ENCODE measurements around the gene PAIP2.

PAIP2 gene

GRCh38 chr5:139392324-139392677, 50.6 kb downstream of the PAIP2 start:
- H3K23ac ChIP-seq (ENCODE audit: low read depth, low read length, poor library complexity) = peak overlapping the region; percentile 98
- H3K4me3 ChIP-seq (ENCODE audit: low read length in 2 of 2) = peak overlapping the region in 1 of 2 donors; percentile 72
- H3K27me3 ChIP-seq (ENCODE audit: control insufficient read depth in 3 of 3, insufficient read depth in 3 of 3, low read depth in 1 of 3, low read length in 3 of 3) = peaks cover 25 to 52% (median 46%) of the 10 kb centered on the region in 3 experiments

DNA sequence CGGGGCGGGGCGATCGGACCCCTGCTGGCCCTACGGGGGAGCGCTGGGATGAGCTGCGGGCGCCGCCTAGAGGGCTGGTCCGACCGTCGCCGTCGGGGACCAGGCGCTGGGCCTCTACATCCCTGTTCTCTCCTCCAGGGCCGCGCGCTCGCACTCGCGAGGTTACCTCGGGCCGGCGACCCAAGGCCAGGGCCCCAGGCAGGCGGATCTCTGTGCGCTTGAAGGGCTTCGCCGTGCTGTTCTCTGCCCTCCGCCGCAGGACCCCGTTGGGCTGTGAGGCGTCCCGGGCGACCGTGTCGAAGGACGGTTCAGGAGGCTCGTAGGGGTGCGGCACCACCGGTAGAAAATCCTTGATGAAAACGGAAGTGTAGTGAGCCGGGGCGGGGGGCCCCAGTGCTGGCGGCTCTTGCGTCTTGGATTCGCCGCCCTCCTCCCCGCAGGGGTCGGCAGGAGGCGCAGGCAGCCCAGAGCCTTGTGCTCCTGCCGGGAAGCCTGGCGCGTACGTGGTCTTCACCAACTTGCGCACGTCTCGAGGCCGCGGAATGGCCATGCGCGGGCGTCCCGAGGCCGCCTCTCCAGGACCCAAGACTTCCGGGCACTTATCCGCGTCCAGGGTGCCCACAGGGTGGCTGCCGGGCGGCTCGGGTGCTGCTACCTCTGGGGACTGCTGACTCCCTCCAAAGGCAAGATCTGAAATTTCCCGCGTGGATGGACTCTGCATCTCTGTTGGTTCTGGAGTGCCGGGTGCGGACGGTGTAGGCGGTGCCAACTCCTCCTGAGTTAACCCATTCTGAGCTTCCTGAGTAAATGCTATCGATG, 51.2 kb downstream of the PAIP2 start:
- H2AK5ac ChIP-seq (ENCODE audit: low read depth, low read length) = peak overlapping the region; percentile 4
- no CpG with 5 or more reads among the region's 77 CpGs for WGBS, 2 donors (ENCODE audit: extremely low coverage in 2 of 2, insufficient read length in 2 of 2, insufficient replicate concordance in 1 of 2)
- H3K9ac ChIP-seq (ENCODE audit: low read depth, low read length, poor library complexity) = peak overlapping the region; percentile 88
- H3K27ac ChIP-seq (replicated peaks; ENCODE audit: low read length) = no peak overlapping the region
- peak overlapping the region; percentile 66 for H3K4me2 ChIP-seq (ENCODE audit: insufficient read depth, low read length, poor library complexity, severe bottlenecking)
- no peak overlapping the region for H2BK120ac ChIP-seq (ENCODE audit: low read depth, low read length)
- H3K36me3 ChIP-seq (replicated peaks in 1 of 2; ENCODE audit: control insufficient read depth in 2 of 2, insufficient read depth in 2 of 2, low read length in 2 of 2) = no peaks in the 10 kb centered on the region
- peak overlapping the region; percentile 87 for H2AFZ ChIP-seq (ENCODE audit: low read length)
- H3K79me1 ChIP-seq (ENCODE audit: low read depth, low read length) = peaks cover 2% of the 10 kb centered on the region
- peak overlapping the region; percentile 22 for H2BK12ac ChIP-seq (ENCODE audit: low read length)
- H3K27me3 ChIP-seq (ENCODE audit: control insufficient read depth in 3 of 3, insufficient read depth in 3 of 3, low read depth in 1 of 3, low read length in 3 of 3) = peaks cover 25 to 52% (median 46%) of the 10 kb centered on the region in 3 experiments
- H2BK5ac ChIP-seq (ENCODE audit: low read length) = no peak overlapping the region
- H2BK15ac ChIP-seq (ENCODE audit: low read length) = peak overlapping the region; percentile 85
- H3K4ac ChIP-seq (ENCODE audit: low read length) = no peak overlapping the region
- peak overlapping the region; percentile 48 for H4K8ac ChIP-seq (ENCODE audit: low read depth, low read length)
- H3K18ac ChIP-seq (ENCODE audit: low read length) = peak overlapping the region; percentile 95
- no peak overlapping the region for H4K91ac ChIP-seq (ENCODE audit: low read depth, low read length, poor library complexity)
- peak overlapping the region; percentile 89 for H3K14ac ChIP-seq (ENCODE audit: low read length)
- peaks cover under 1 to 9% of the 10 kb centered on the region in 2 donors for H3K4me1 ChIP-seq (ENCODE audit: control insufficient read depth in 2 of 2, insufficient read depth in 1 of 2, low read depth in 1 of 2, low read length in 2 of 2)
- peak overlapping the region; percentile 98 for H3K23ac ChIP-seq (ENCODE audit: low read depth, low read length, poor library complexity)
- peak overlapping the region; percentile 12 to 72 for H3K4me3 ChIP-seq (ENCODE audit: low read length in 2 of 2)
- peaks cover 0 to 17% of the 10 kb centered on the region in 2 donors for H3K9me3 ChIP-seq (replicated peaks in 1 of 2; ENCODE audit: control insufficient read depth in 2 of 2, insufficient read depth in 1 of 2, low read depth in 1 of 2, low read length in 2 of 2)
- DNase-seq (ENCODE audit: low spot score) = no peak

More at GRCh38 chr5:139392324-139392677, 50.6 kb downstream of the PAIP2 start:
- Histone ChIP-seq H4K8ac (ENCODE audit: low read depth, low read length) (no peak overlapping the region), H3K4ac (ENCODE audit: low read length) (no peak overlapping the region), H3K14ac (ENCODE audit: low read length) (no peak overlapping the region), H2AFZ (ENCODE audit: low read length) (peak overlapping the region; percentile 87), H2AK5ac (ENCODE audit: low read depth, low read length) (peak overlapping the region; percentile 89), H2BK5ac (ENCODE audit: low read length) (no peak overlapping the region), H3K36me3 (replicated peaks in 1 of 2; ENCODE audit: control insufficient read depth in 2 of 2, insufficient read depth in 2 of 2, low read length in 2 of 2) (no peaks in the 10 kb centered on the region), H4K91ac (ENCODE audit: low read depth, low read length, poor library complexity) (no peak overlapping the region), H3K4me2 (ENCODE audit: insufficient read depth, low read length, poor library complexity, severe bottlenecking) (peak overlapping the region; percentile 66), H2BK120ac (ENCODE audit: low read depth, low read length) (peak overlapping the region; percentile 91), H3K18ac (ENCODE audit: low read length) (peak overlapping the region; percentile 87), H3K9me3 (replicated peaks in 1 of 2; ENCODE audit: control insufficient read depth in 2 of 2, insufficient read depth in 1 of 2, low read depth in 1 of 2, low read length in 2 of 2) (peaks cover 0 to 17% of the 10 kb centered on the region in 2 donors), H3K9ac (ENCODE audit: low read depth, low read length, poor library complexity) (peak overlapping the region; percentile 60), H2BK15ac (ENCODE audit: low read length) (peak overlapping the region; percentile 58), H3K79me1 (ENCODE audit: low read depth, low read length) (peaks cover 2% of the 10 kb centered on the region), H3K27ac (replicated peaks; ENCODE audit: low read length) (no peak overlapping the region), H2BK12ac (ENCODE audit: low read length) (peak overlapping the region; percentile 22), H3K4me1 (ENCODE audit: control insufficient read depth in 2 of 2, insufficient read depth in 1 of 2, low read depth in 1 of 2, low read length in 2 of 2) (peaks cover 2 to 9% of the 10 kb centered on the region in 2 donors)
- no peak for DNase-seq (ENCODE audit: low spot score)
- no CpG with 5 or more reads among the region's 36 CpGs for WGBS, 2 donors (ENCODE audit: extremely low coverage in 2 of 2, insufficient read length in 2 of 2, insufficient replicate concordance in 1 of 2)

GRCh38 chr5:139393497-139394122, 52.0 kb downstream of the PAIP2 start:
- Histone ChIP-seq H3K79me1 (ENCODE audit: low read depth, low read length) (peaks cover 2% of the 10 kb centered on the region), H2BK15ac (ENCODE audit: low read length) (peak overlapping the region; percentile 49)

More at GRCh38 chr5:139393497-139394122, 52.0 kb downstream of the PAIP2 start:
- Histone ChIP-seq H2AK5ac (ENCODE audit: low read depth, low read length) (peak overlapping the region; percentile 91), H2BK120ac (ENCODE audit: low read depth, low read length) (peak overlapping the region; percentile 39), H3K4me1 (ENCODE audit: control insufficient read depth in 2 of 2, insufficient read depth in 1 of 2, low read depth in 1 of 2, low read length in 2 of 2) (peaks cover 0 to 6% of the 10 kb centered on the region in 2 donors), H3K18ac (ENCODE audit: low read length) (peak overlapping the region; percentile 93), H2BK5ac (ENCODE audit: low read length) (no peak overlapping the region), H2BK12ac (ENCODE audit: low read length) (no peak overlapping the region), H4K8ac (ENCODE audit: low read depth, low read length) (peak overlapping the region; percentile 48), H4K91ac (ENCODE audit: low read depth, low read length, poor library complexity) (no peak overlapping the region), H3K36me3 (replicated peaks in 1 of 2; ENCODE audit: control insufficient read depth in 2 of 2, insufficient read depth in 2 of 2, low read length in 2 of 2) (no peaks in the 10 kb centered on the region), H3K4me2 (ENCODE audit: insufficient read depth, low read length, poor library complexity, severe bottlenecking) (peak overlapping the region; percentile 77), H3K27me3 (ENCODE audit: control insufficient read depth in 3 of 3, insufficient read depth in 3 of 3, low read depth in 1 of 3, low read length in 3 of 3) (peaks cover 25 to 52% (median 46%) of the 10 kb centered on the region in 3 experiments), H2AFZ (ENCODE audit: low read length) (peak overlapping the region; percentile 87), H3K14ac (ENCODE audit: low read length) (peak overlapping the region; percentile 63), H3K9ac (ENCODE audit: low read depth, low read length, poor library complexity) (peak overlapping the region; percentile 50), H3K9me3 (replicated peaks in 1 of 2; ENCODE audit: control insufficient read depth in 2 of 2, insufficient read depth in 1 of 2, low read depth in 1 of 2, low read length in 2 of 2) (peaks cover 0 to 17% of the 10 kb centered on the region in 2 donors), H3K4me3 (ENCODE audit: low read length in 2 of 2) (peak overlapping the region in 1 of 2 donors; percentile 76), H3K23ac (ENCODE audit: low read depth, low read length, poor library complexity) (peak overlapping the region; percentile 58), H3K27ac (replicated peaks; ENCODE audit: low read length) (no peak overlapping the region), H3K4ac (ENCODE audit: low read length) (no peak overlapping the region)
- no peak for DNase-seq (ENCODE audit: low spot score)
- WGBS, 2 donors (ENCODE audit: extremely low coverage in 2 of 2, insufficient read length in 2 of 2, insufficient replicate concordance in 1 of 2) = no CpG with 5 or more reads among the region's 49 CpGs
